ENCODE measurements around the gene ANKRD34A.
A peak's percentile ranks its signal among the peaks of the same experiment; 100 is the strongest.

Gene ANKRD34A

DNA sequence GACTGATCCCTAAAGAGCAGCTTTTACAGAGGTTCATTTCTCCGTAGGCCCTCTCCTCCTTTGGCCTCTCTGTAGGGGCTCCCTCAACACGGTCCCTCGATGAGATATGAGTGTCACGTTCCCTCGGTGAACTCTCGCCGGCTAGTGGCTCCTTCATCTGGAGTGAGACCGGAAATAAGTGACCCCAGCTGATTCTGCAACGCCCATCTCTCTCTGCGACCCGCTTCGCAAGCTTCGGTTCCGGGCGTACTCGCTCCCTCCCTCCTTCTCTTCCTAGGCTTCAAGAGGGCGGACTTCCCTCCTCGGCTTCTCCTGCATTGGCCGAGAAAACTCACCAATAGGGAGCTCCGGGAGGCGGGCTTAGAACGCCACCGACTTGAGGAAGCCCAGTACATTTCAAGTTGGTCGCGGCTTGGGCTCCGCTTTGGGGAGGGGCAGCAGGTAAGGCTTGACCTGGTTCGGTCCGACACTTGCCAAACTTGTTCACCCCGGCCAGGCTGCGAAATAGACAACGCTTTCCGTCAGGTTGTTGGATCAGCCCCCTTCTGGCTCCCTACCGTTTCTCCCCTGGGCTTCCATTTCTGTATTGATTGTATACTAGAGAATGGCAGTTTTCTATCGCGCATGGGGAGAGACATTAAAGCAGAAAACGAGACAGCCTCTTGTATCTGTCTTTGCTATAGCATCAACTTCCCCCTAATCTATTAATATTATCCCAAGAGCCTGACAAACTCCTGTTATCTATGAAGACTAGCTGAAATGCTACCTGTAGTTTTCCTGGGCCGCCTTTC is at the start of gene ANKRD34A, which contains the start of gene POLR3GL:
ANKRD34A (minus strand) TSS at position 248 of the 791 bp plus-strand sequence. CDS start 2,816 bp downstream, outside the sequence.
POLR3GL (plus strand) TSS at position 363 of the 791 bp plus-strand sequence. CDS start 10,176 bp downstream, outside the sequence.
- H3K4me1 Mint-ChIP-seq (ENCODE audit: low read depth): peaks cover 46% of the 10 kb centered on the region

GRCh38 chr1:146013559-146013922 is 49.2 kb upstream of the ANKRD34A start:
- H3K4me1 Mint-ChIP-seq (ENCODE audit: low read depth): peaks cover 11% of the 10 kb centered on the region
- no peak overlapping the region for H3K4me3 Mint-ChIP-seq
- peaks cover 23% of the 10 kb centered on the region for H3K27me3 Mint-ChIP-seq
- no peak overlapping the region for H3K27ac Mint-ChIP-seq
- H3K9me3 Mint-ChIP-seq: no peaks in the 10 kb centered on the region
- no peaks in the 10 kb centered on the region for H3K36me3 Mint-ChIP-seq (ENCODE audit: low read depth)

More for the DNA sequence above, at the start of gene ANKRD34A, which contains the start of gene POLR3GL:
- H3K27ac Mint-ChIP-seq: peak within 1 kb of the TSS; percentile 86
- H3K27me3 Mint-ChIP-seq: no peaks in the 10 kb centered on the region
- H3K9me3 Mint-ChIP-seq: no peaks in the 10 kb centered on the region
- peak within 1 kb of the TSS; percentile 97 for H3K4me3 Mint-ChIP-seq
- H3K36me3 Mint-ChIP-seq (ENCODE audit: low read depth): peaks cover 12% of the 10 kb centered on the region

DNA sequence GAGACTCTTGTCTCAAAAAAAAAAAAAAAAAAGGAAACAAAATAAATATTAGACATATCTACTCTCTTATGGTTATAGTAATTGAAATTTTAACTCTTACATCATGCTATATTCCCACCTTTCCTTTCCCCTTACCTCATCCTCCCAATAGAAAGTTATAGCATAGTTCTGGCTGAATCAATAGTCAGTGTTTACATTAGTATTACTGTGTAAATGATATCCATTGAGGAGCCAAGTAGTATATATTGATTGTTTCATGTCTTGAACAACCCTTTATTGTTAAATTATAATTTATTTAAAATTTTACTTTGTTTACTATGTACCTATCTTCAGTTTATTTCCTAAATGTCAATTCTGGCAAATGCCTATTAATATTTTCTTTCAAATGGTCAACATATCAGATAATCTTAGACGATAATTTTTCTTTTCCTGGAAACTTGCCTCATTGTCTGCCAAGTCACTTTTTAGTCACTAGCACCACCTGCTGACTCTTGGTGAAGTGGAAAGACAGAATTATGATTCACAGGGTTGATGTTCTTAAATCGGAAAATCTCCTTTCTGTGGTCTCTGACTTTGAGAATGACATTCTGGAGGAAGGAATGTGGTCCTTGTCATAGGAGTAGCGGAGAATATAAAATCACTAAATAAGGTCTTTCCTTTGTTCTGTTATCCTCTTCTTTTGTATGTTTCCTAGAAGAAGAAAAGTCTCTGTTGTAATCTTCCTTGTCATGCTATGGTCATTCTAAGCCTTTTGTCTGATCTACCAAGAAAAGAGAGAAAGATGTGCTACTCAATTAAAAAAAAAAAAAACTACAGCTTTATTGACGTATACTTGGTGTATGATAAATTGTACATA is 48.6 kb upstream of the ANKRD34A start:
- Mint-ChIP-seq H3K36me3 (ENCODE audit: low read depth) (no peaks in the 10 kb centered on the region), H3K27me3 (peaks cover 18% of the 10 kb centered on the region), H3K4me1 (ENCODE audit: low read depth) (peaks cover 11% of the 10 kb centered on the region), H3K9me3 (no peaks in the 10 kb centered on the region), H3K27ac (peak overlapping the region; percentile 1), H3K4me3 (no peak overlapping the region)

DNA sequence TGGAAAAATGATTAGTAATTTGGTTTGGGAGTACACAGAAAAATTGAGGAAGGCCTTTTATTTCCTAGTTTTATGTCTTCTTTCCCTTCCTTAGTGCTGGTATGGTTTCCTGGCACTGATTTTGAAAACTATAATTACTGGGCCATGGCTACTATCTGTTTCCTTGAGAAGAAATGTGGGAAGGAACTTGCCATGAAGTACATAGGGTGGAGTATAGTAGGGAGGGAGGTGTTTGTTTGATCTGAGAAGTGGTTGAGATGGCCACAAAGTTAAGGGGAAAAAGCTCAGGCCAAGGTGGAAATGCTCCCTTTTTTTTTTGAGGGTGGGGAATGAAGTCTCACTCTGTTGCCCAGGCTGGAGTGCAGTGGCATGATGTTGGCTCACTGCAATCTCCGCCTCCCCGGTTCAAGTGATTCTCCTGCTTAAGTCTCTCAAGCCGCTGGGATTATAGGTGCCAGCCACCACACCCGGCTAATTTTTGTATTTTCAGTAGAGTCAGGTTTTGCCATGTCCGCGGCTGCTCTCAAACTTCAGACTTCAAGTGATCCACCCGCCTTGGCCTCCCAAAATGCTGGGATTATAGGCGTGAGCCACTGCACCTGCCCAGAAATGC is 45.9 kb upstream of the ANKRD34A start:
- Mint-ChIP-seq H3K9me3 (no peaks in the 10 kb centered on the region), H3K27ac (no peak overlapping the region), H3K4me3 (no peak overlapping the region)

GRCh38 chr1:146007489-146008133 is 43.2 kb upstream of the ANKRD34A start:
- Mint-ChIP-seq H3K36me3 (ENCODE audit: low read depth) (no peaks in the 10 kb centered on the region), H3K4me1 (ENCODE audit: low read depth) (peaks cover 44% of the 10 kb centered on the region), H3K27me3 (no peaks in the 10 kb centered on the region), H3K4me3 (no peak overlapping the region), H3K27ac (peak overlapping the region; percentile 56), H3K9me3 (no peaks in the 10 kb centered on the region)

More for the DNA sequence above, 45.9 kb upstream of the ANKRD34A start:
- no peaks in the 10 kb centered on the region for H3K36me3 Mint-ChIP-seq (ENCODE audit: low read depth)
- H3K4me1 Mint-ChIP-seq (ENCODE audit: low read depth): peaks cover 37% of the 10 kb centered on the region
- H3K27me3 Mint-ChIP-seq: peaks cover 4% of the 10 kb centered on the region

DNA sequence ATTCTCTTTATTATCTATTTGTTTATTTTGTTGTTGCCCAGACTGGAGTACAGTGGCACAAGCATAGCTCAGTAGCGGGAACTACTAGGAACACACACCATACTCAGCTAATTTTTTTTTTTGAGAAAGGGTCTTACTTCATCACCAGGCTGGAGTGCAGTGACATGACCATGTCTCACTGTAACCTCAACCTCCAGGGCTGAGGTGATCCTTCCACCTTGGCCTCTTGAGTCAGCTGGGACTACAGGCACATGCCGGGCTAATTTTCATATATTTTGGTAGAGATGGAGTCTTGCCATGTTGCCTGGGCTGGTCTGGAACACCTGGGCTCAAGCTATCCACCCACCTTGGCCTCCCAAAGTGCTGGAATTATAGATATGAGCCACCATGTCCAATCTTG is 37.3 kb upstream of the ANKRD34A start:
- no peaks in the 10 kb centered on the region for H3K36me3 Mint-ChIP-seq (ENCODE audit: low read depth)
- no peaks in the 10 kb centered on the region for H3K9me3 Mint-ChIP-seq
- peaks cover 80% of the 10 kb centered on the region for H3K4me1 Mint-ChIP-seq (ENCODE audit: low read depth)
- H3K27ac Mint-ChIP-seq: peak overlapping the region; percentile 62
- H3K27me3 Mint-ChIP-seq: no peaks in the 10 kb centered on the region
- H3K4me3 Mint-ChIP-seq: no peak overlapping the region

DNA sequence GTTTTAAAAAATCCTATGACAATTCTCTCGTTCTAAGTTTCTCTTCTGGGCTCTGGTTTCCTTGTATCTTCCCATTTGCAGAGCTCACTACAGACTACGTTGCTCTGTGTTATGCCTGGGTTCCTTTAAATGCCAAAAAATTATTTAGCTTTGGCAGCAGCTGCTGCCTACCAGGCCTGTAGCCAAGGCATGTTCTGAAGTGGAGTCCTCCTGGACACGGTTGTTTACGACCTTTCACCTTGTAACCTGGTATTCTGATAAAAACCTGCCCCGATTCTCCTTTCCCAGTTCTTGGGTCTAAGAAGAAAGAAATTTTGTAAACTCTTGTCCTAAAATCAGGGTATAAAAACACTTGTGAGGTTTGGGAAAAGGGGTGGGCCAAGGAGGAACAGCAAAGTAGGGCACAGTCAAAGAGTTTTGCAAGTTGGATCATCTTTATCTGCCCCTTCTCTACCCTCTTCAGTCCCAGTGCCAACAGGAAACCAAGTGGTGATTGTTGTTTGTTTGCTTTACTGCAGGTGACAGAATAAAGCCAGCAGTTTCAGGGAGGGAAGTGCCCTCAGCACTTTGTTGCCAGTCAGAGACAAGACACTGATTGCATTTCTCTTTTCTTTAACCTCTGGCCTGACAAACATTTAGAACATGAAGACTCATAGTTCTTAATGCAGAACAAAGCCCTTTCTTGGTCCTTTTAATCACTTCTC is 35.1 kb upstream of the ANKRD34A start:
- Mint-ChIP-seq H3K4me3 (peak overlapping the region; percentile 91), H3K4me1 (ENCODE audit: low read depth) (peaks cover 61% of the 10 kb centered on the region), H3K27me3 (no peaks in the 10 kb centered on the region), H3K27ac (peak overlapping the region; percentile 89), H3K9me3 (no peaks in the 10 kb centered on the region), H3K36me3 (ENCODE audit: low read depth) (peaks cover 19% of the 10 kb centered on the region)

DNA sequence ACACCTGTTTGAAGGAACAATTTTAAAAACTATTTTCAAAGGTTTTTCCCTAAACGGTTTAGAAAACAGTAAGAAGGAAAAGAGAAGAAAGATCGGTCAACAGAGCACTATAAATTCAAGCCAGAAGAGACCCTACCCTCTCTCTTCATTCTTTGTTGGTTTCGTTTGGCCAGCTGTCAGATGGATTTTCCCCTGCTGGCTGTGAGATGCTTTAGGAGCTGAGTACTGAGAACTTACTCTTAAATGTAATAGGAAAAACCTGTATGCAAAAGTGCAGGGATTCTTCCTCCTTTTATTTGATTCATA is 33.3 kb upstream of the ANKRD34A start:
- peaks cover 70% of the 10 kb centered on the region for H3K4me1 Mint-ChIP-seq (ENCODE audit: low read depth)

DNA sequence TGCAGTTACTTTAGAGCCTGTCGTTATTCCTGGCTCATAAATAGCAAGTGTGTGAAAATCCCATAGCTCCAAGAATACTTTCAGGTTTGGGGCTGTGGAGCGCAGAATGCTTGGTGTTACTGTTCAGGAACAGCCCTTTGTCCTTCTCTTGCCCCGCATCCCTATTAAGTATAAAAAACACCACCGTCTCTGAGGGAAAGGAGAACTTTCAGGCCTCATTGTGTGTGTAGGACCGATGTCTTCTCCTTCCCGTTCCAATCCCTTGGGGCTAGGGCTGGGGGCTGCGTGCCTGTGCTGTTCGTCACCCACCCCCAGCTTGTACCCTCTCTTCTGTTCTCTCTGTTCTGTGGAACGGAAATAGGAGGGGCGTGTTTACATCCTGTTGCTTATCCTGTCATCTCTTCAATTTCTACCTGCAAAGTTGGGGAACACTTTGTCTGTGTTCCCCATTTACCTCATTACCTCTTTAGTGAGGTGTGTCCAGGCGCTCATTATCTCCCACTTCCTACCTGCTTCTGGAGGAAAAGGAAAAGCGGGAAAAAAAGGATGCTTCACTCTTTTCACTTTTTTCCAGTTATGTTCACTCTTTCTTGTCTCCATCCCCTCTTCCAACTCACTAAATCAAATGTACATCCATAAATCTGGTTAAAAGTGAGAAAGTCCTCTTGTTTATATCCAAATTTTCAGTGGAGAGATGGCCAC is 32.8 kb upstream of the ANKRD34A start:
- peak overlapping the region; percentile 89 for H3K27ac Mint-ChIP-seq
- H3K27me3 Mint-ChIP-seq: no peaks in the 10 kb centered on the region
- peaks cover 40% of the 10 kb centered on the region for H3K36me3 Mint-ChIP-seq (ENCODE audit: low read depth)
- H3K4me1 Mint-ChIP-seq (ENCODE audit: low read depth): peaks cover 74% of the 10 kb centered on the region
- H3K4me3 Mint-ChIP-seq: peak overlapping the region; percentile 91
- no peaks in the 10 kb centered on the region for H3K9me3 Mint-ChIP-seq

More for the DNA sequence above, 33.3 kb upstream of the ANKRD34A start:
- Mint-ChIP-seq H3K27ac (peak overlapping the region; percentile 89), H3K9me3 (no peaks in the 10 kb centered on the region), H3K27me3 (no peaks in the 10 kb centered on the region), H3K36me3 (ENCODE audit: low read depth) (peaks cover 37% of the 10 kb centered on the region), H3K4me3 (peak overlapping the region; percentile 91)

GRCh38 chr1:145996433-145997015 is 32.1 kb upstream of the ANKRD34A start, which contains the start of gene TXNIP:
Gene TXNIP, minus strand, starts transcription at chr1:145996579. Its CDS starts 313 bp downstream, at chr1:145996266.
- H3K4me3 Mint-ChIP-seq: peak within 1 kb of the TSS; percentile 91
- peaks cover 74% of the 10 kb centered on the region for H3K4me1 Mint-ChIP-seq (ENCODE audit: low read depth)
- no peaks in the 10 kb centered on the region for H3K9me3 Mint-ChIP-seq
- H3K36me3 Mint-ChIP-seq (ENCODE audit: low read depth): peaks cover 44% of the 10 kb centered on the region
- no peaks in the 10 kb centered on the region for H3K27me3 Mint-ChIP-seq
- peak within 1 kb of the TSS; percentile 89 for H3K27ac Mint-ChIP-seq

GRCh38 chr1:145995964-145996432 is 31.6 kb upstream of the ANKRD34A start:
- peak overlapping the region; percentile 89 for H3K27ac Mint-ChIP-seq
- no peaks in the 10 kb centered on the region for H3K27me3 Mint-ChIP-seq
- no peaks in the 10 kb centered on the region for H3K9me3 Mint-ChIP-seq
- H3K4me1 Mint-ChIP-seq (ENCODE audit: low read depth): peaks cover 73% of the 10 kb centered on the region
- H3K4me3 Mint-ChIP-seq: peak overlapping the region; percentile 91
- H3K36me3 Mint-ChIP-seq (ENCODE audit: low read depth): peaks cover 44% of the 10 kb centered on the region

- Mint-ChIP-seq H3K27ac (peak overlapping the region; percentile 89), H3K4me1 (ENCODE audit: low read depth) (peaks cover 76% of the 10 kb centered on the region), H3K27me3 (no peaks in the 10 kb centered on the region), H3K9me3 (no peaks in the 10 kb centered on the region), H3K4me3 (peak overlapping the region; percentile 91), H3K36me3 (ENCODE audit: low read depth) (peaks cover 44% of the 10 kb centered on the region)
Observed at GRCh38 chr1:145995148-145995881, 30.9 kb upstream of the ANKRD34A start.
